Measurements from ENCODE around the gene RNF186. TPM values are rescaled to one million over a fixed set of nuclear protein-coding genes. Genes with fewer than 3 reads are reported as not detected.

Gene RNF186
- total RNA-seq, 1 donor from 2014 or later = not detected

DNA sequence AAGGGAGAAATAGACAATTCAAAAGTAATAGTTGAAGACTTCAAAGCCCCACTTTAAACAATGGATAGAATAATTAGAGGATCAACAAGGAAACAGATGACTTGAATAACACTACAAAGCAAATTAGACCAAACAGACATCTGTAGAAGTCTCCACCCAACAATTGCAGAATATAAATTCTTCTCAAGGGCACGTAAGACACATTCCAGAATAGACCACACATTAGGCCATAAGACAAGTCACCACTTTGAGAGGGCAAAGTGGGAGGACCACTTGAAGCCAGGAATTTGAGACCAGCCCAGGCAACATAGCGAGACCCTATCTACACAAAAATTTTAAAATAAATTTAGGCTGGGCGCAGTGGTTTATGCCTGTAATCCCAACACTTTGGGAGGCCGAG is 20.5 kb upstream of the RNF186 start:
- no peak overlapping the region for H3K4me3 Mint-ChIP-seq
- no peaks in the 10 kb centered on the region for H3K36me3 Mint-ChIP-seq (ENCODE audit: low read depth)
- no peak for TF ChIP-seq CTCF (conservative IDR thresholded peaks at IDR 0.05)
- H3K9me3 Mint-ChIP-seq = peaks cover 11% of the 10 kb centered on the region
- DNase-seq (ENCODE audit: low read depth, low spot score) = no peak
- H3K27ac Mint-ChIP-seq (ENCODE audit: unreplicated experiment) = no peak overlapping the region
- H3K27me3 Mint-ChIP-seq (ENCODE audit: low read depth) = peaks cover 15% of the 10 kb centered on the region
- H3K4me1 Mint-ChIP-seq = no peaks in the 10 kb centered on the region

- TF ChIP-seq CTCF (conservative IDR thresholded peaks at IDR 0.05) = no peak
- Mint-ChIP-seq H3K4me3 (no peak overlapping the region), H3K27ac (ENCODE audit: unreplicated experiment) (no peak overlapping the region), H3K4me1 (no peaks in the 10 kb centered on the region), H3K9me3 (peaks cover 21% of the 10 kb centered on the region), H3K36me3 (ENCODE audit: low read depth) (no peaks in the 10 kb centered on the region), H3K27me3 (ENCODE audit: low read depth) (peaks cover 21% of the 10 kb centered on the region)
- no peak for DNase-seq (ENCODE audit: low read depth, low spot score)
Measured at GRCh38 chr1:19831441-19831840, 16.4 kb upstream of the RNF186 start.

- H3K36me3 Mint-ChIP-seq (ENCODE audit: low read depth) = no peaks in the 10 kb centered on the region
- no peak overlapping the region for H3K4me3 Mint-ChIP-seq
- DNase-seq (ENCODE audit: low read depth, low spot score) = no peak
- no peaks in the 10 kb centered on the region for H3K4me1 Mint-ChIP-seq
- TF ChIP-seq CTCF (conservative IDR thresholded peaks at IDR 0.05) = no peak
- H3K27ac Mint-ChIP-seq (ENCODE audit: unreplicated experiment) = no peak overlapping the region
- H3K9me3 Mint-ChIP-seq = peaks cover 21% of the 10 kb centered on the region
- H3K27me3 Mint-ChIP-seq (ENCODE audit: low read depth) = peaks cover 31% of the 10 kb centered on the region
Measured at GRCh38 chr1:19828546-19828945, 13.5 kb upstream of the RNF186 start.

GRCh38 chr1:19825298-19825697 is 10.2 kb upstream of the RNF186 start:
- H3K27ac Mint-ChIP-seq (ENCODE audit: unreplicated experiment) = no peak overlapping the region
- no peak for DNase-seq (ENCODE audit: low read depth, low spot score)
- H3K36me3 Mint-ChIP-seq (ENCODE audit: low read depth) = no peaks in the 10 kb centered on the region
- H3K9me3 Mint-ChIP-seq = peaks cover 9% of the 10 kb centered on the region
- no peak for TF ChIP-seq CTCF (conservative IDR thresholded peaks at IDR 0.05)
- H3K4me1 Mint-ChIP-seq = no peaks in the 10 kb centered on the region
- H3K27me3 Mint-ChIP-seq (ENCODE audit: low read depth) = peaks cover 17% of the 10 kb centered on the region
- no peak overlapping the region for H3K4me3 Mint-ChIP-seq

- Mint-ChIP-seq H3K27ac (ENCODE audit: unreplicated experiment) (no peak overlapping the region), H3K36me3 (ENCODE audit: low read depth) (no peaks in the 10 kb centered on the region), H3K4me1 (peaks cover 6% of the 10 kb centered on the region), H3K27me3 (ENCODE audit: low read depth) (peaks cover 17% of the 10 kb centered on the region), H3K9me3 (peaks cover 6% of the 10 kb centered on the region), H3K4me3 (no peak overlapping the region)
- no peak for TF ChIP-seq CTCF (conservative IDR thresholded peaks at IDR 0.05)
- no peak for DNase-seq (ENCODE audit: low read depth, low spot score)
Measured at GRCh38 chr1:19824541-19824940, 9.5 kb upstream of the RNF186 start.

DNA sequence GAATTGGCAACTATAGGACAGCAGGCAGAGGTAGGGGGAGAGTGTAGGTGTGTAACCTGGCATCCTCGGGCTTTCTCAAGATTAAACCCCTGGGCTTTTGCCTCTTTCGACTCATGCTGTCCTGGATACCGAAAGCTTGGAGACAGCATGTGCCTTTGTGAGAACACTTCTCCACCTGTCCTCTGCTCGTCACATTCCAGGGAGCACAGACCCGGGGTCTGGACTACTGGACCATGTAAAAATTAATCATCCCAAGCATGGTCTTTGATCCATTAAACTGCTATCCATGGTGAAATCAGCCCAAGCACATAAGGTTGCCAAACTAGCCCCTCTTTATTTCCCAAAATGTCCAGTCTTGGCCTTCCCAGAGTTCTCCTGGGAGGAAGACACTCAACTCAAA is 9.0 kb upstream of the RNF186 start:
- no peak for TF ChIP-seq CTCF (conservative IDR thresholded peaks at IDR 0.05)
- Mint-ChIP-seq H3K4me1 (peaks cover 9% of the 10 kb centered on the region), H3K27ac (ENCODE audit: unreplicated experiment) (no peak overlapping the region), H3K9me3 (peaks cover 1% of the 10 kb centered on the region), H3K27me3 (ENCODE audit: low read depth) (peaks cover 13% of the 10 kb centered on the region), H3K4me3 (no peak overlapping the region), H3K36me3 (ENCODE audit: low read depth) (no peaks in the 10 kb centered on the region)
- DNase-seq (ENCODE audit: low read depth, low spot score) = no peak

Measured in neural crest cell (in vitro differentiated cells).